ENCODE measurements around the gene HOXC4.
A peak's percentile ranks its signal among the peaks of the same experiment; 100 is the strongest.

Gene HOXC4

GRCh38 chr12:54019924-54020590, 33.6 kb upstream of the HOXC4 start:
- in situ Hi-C loops (cut with MboI; ENCODE audit: low pct_unique_long_range_greater_than_20kb, low sequenced_read_pairs, unreplicated experiment) = loop anchor here (10.0 to 25.0 kb wide), 2 partner anchors 175 to 342 kb away; partner anchors contain the start of gene GPR84
- no peak for DNase-seq (ENCODE audit: low spot score)
- TF ChIP-seq CTCF (IDR thresholded peaks at IDR 0.05; ENCODE audit: extremely low read depth, insufficient read depth, missing control alignments) = no peak

GRCh38 chr12:54020591-54021405, 32.8 kb upstream of the HOXC4 start:
- DNase-seq (ENCODE audit: low spot score) = no peak
- in situ Hi-C loops (cut with MboI; ENCODE audit: low pct_unique_long_range_greater_than_20kb, low sequenced_read_pairs, unreplicated experiment) = loop anchor here (10.0 to 25.0 kb wide), 2 partner anchors 174 to 342 kb away; partner anchors contain the start of gene GPR84
- TF ChIP-seq CTCF (IDR thresholded peaks at IDR 0.05; ENCODE audit: extremely low read depth, insufficient read depth, missing control alignments) = no peak

- no peak for DNase-seq (ENCODE audit: low spot score)
- peak; percentile 46 for TF ChIP-seq CTCF (IDR thresholded peaks at IDR 0.05; ENCODE audit: extremely low read depth, insufficient read depth, missing control alignments)
- in situ Hi-C loops (cut with MboI; ENCODE audit: low pct_unique_long_range_greater_than_20kb, low sequenced_read_pairs, unreplicated experiment) = loop anchor here (10.0 to 25.0 kb wide), 2 partner anchors 173 to 341 kb away; partner anchors contain the start of gene GPR84
Observed at GRCh38 chr12:54021432-54022013, 32.1 kb upstream of the HOXC4 start.

GRCh38 chr12:54022960-54023884, 30.4 kb upstream of the HOXC4 start:
- in situ Hi-C loops (cut with MboI; ENCODE audit: low pct_unique_long_range_greater_than_20kb, low sequenced_read_pairs, unreplicated experiment) = loop anchor here (10.0 to 25.0 kb wide), 2 partner anchors 172 to 339 kb away; partner anchors contain the start of gene GPR84
- no peak for DNase-seq (ENCODE audit: low spot score)
- TF ChIP-seq CTCF (IDR thresholded peaks at IDR 0.05; ENCODE audit: extremely low read depth, insufficient read depth, missing control alignments) = no peak

- TF ChIP-seq CTCF (IDR thresholded peaks at IDR 0.05; ENCODE audit: extremely low read depth, insufficient read depth, missing control alignments) = no peak
- in situ Hi-C loops (cut with MboI; ENCODE audit: low pct_unique_long_range_greater_than_20kb, low sequenced_read_pairs, unreplicated experiment) = loop anchor here (10.0 to 25.0 kb wide), 2 partner anchors 171 to 338 kb away; partner anchors contain the start of gene GPR84
- no peak for DNase-seq (ENCODE audit: low spot score)
Observed at GRCh38 chr12:54024127-54024526, 29.5 kb upstream of the HOXC4 start.

Measured in GM13977 (cell line).